SH-SY5Y (cell line): ENCODE data around the gene BIN1.

Experiments
- GATA2 ChIP-seq: IDR thresholded peaks from 2 replicates; pipeline ENCODE4 v1.6.1; 2011; ENCODE audit warnings: mild to moderate bottlenecking, low read depth, low read length
- GATA3 ChIP-seq: IDR thresholded peaks from 2 replicates; pipeline ENCODE4 v1.6.1; 2011; ENCODE audit warnings: low read depth, mild to moderate bottlenecking, low read length, moderate library complexity

DNA sequence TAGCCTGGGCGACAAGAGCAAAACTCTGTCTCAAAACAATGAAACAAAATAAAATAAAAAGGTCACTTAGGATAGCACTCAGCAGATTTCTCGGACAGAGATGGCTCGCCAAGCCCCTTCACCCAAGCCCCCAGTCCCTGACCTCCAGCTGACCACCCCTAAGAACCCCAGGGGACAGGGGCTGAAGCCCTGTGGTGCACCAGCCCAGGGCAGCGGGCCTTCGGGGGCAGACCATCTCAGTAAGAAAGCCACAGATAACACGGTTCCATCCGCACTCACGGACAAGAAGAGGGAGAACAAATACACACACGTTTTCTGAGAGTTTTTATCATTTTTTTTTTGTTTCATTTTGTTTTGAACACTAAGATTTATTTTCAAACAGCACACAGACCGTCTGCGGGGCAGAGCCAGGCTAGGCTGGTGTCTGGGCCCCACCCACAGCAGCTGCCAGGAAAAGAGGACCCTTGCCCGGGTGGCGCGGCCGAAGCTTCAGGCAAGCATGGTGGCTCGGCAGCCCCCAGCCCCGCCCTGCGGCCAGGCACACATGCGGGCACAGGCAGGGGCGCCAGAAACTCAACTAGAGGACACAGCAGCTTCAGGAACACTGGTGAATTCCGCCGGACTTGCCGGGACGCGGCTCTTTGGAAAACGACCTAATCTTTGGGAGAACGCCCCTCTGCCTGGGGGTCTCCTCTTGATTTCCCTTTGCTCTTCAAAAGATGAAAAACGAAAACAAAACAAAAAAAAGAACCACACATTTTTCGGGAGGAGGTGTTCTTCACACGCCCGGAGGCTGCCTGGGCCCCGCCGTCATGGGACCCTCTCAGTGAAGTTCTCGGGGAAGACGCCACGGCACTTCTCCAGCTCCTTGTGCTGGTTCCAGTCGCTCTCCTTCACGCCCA is 59.0 kb downstream of the BIN1 start:
- TF ChIP-seq GATA3 (no peak), GATA2 (no peak)
